ENCODE results near the gene FBXW7. TPM values are rescaled to one million over a fixed set of nuclear protein-coding genes. Genes with fewer than 3 reads are reported as not detected.

FBXW7 gene
- total RNA-seq, 1 experiment from 2014 or later, result 30.9 TPM

GRCh38 chr4:152299553-152299952 lies 236.3 kb downstream of the FBXW7 start:
- Histone ChIP-seq H3K4me3 (ENCODE audit: low read length) (no peak overlapping the region), H2AFZ (ENCODE audit: low read length) (no peak overlapping the region), H3K4me1 (ENCODE audit: low read length) (no peaks in the 10 kb centered on the region), H3K9ac (ENCODE audit: low read length) (no peak overlapping the region), H3K9me2 (replicated peaks; ENCODE audit: insufficient read depth, low read length) (no peaks in the 10 kb centered on the region), H4K20me1 (ENCODE audit: insufficient read depth, low read depth, low read length) (no peaks in the 10 kb centered on the region), H3K27me3 (ENCODE audit: low read length) (no peaks in the 10 kb centered on the region; the same call in 1 of the 2 replicates), H3K36me3 (ENCODE audit: insufficient read depth, low read length) (no peaks in the 10 kb centered on the region), H3K27ac (ENCODE audit: low read length) (no peak overlapping the region), H3K79me2 (ENCODE audit: low read length) (no peaks in the 10 kb centered on the region), H3K4me2 (ENCODE audit: low read depth, low read length, poor library complexity, severe bottlenecking) (no peak overlapping the region), H3K9me3 (ENCODE audit: low read length) (no peaks in the 10 kb centered on the region)
- DNase-seq, result no peak

- H3K36me3 ChIP-seq (ENCODE audit: insufficient read depth, low read length), result no peaks in the 10 kb centered on the region
- H4K20me1 ChIP-seq (ENCODE audit: insufficient read depth, low read depth, low read length), result no peaks in the 10 kb centered on the region
- H3K4me3 ChIP-seq (ENCODE audit: low read length), result no peak overlapping the region
- H3K9me2 ChIP-seq (replicated peaks; ENCODE audit: insufficient read depth, low read length), result no peaks in the 10 kb centered on the region
- no peak overlapping the region for H2AFZ ChIP-seq (ENCODE audit: low read length)
- no peak for DNase-seq
- H3K4me1 ChIP-seq (ENCODE audit: low read length), result no peaks in the 10 kb centered on the region
- H3K9ac ChIP-seq (ENCODE audit: low read length), result no peak overlapping the region
- H3K27me3 ChIP-seq (ENCODE audit: low read length), result peaks cover 2% of the 10 kb centered on the region; the same call in 1 of the 2 replicates
- no peak overlapping the region for H3K27ac ChIP-seq (ENCODE audit: low read length)
- H3K4me2 ChIP-seq (ENCODE audit: low read depth, low read length, poor library complexity, severe bottlenecking), result no peak overlapping the region
- H3K9me3 ChIP-seq (ENCODE audit: low read length), result no peaks in the 10 kb centered on the region
- no peaks in the 10 kb centered on the region for H3K79me2 ChIP-seq (ENCODE audit: low read length)
Observed at GRCh38 chr4:152296386-152296785, 239.5 kb downstream of the FBXW7 start.

- Histone ChIP-seq H3K4me2 (ENCODE audit: low read depth, low read length, poor library complexity, severe bottlenecking) (no peak overlapping the region), H3K9me2 (replicated peaks; ENCODE audit: insufficient read depth, low read length) (no peaks in the 10 kb centered on the region), H3K27ac (ENCODE audit: low read length) (no peak overlapping the region), H3K4me3 (ENCODE audit: low read length) (no peak overlapping the region), H3K4me1 (ENCODE audit: low read length) (no peaks in the 10 kb centered on the region), H3K9ac (ENCODE audit: low read length) (no peak overlapping the region), H3K36me3 (ENCODE audit: insufficient read depth, low read length) (no peaks in the 10 kb centered on the region), H2AFZ (ENCODE audit: low read length) (no peak overlapping the region), H3K79me2 (ENCODE audit: low read length) (no peaks in the 10 kb centered on the region), H4K20me1 (ENCODE audit: insufficient read depth, low read depth, low read length) (no peaks in the 10 kb centered on the region), H3K9me3 (ENCODE audit: low read length) (no peaks in the 10 kb centered on the region), H3K27me3 (ENCODE audit: low read length) (peaks cover 2% of the 10 kb centered on the region; the same call in 1 of the 2 replicates)
- DNase-seq, result no peak
Observed at GRCh38 chr4:152294765-152295164, 241.1 kb downstream of the FBXW7 start.

- Histone ChIP-seq H3K9ac (ENCODE audit: low read length) (no peak overlapping the region), H3K9me2 (replicated peaks; ENCODE audit: insufficient read depth, low read length) (no peaks in the 10 kb centered on the region), H3K36me3 (ENCODE audit: insufficient read depth, low read length) (no peaks in the 10 kb centered on the region), H4K20me1 (ENCODE audit: insufficient read depth, low read depth, low read length) (no peaks in the 10 kb centered on the region), H3K4me2 (ENCODE audit: low read depth, low read length, poor library complexity, severe bottlenecking) (no peak overlapping the region), H3K4me3 (ENCODE audit: low read length) (no peak overlapping the region), H3K9me3 (ENCODE audit: low read length) (no peaks in the 10 kb centered on the region), H3K79me2 (ENCODE audit: low read length) (no peaks in the 10 kb centered on the region), H3K4me1 (ENCODE audit: low read length) (no peaks in the 10 kb centered on the region), H3K27me3 (ENCODE audit: low read length) (peaks cover 2% of the 10 kb centered on the region; the same call in 1 of the 2 replicates), H3K27ac (ENCODE audit: low read length) (no peak overlapping the region), H2AFZ (ENCODE audit: low read length) (no peak overlapping the region)
- DNase-seq, result no peak
Observed at GRCh38 chr4:152294331-152294730, 241.6 kb downstream of the FBXW7 start.

- no peaks in the 10 kb centered on the region for H4K20me1 ChIP-seq (ENCODE audit: insufficient read depth, low read depth, low read length)
- H3K4me1 ChIP-seq (ENCODE audit: low read length), result no peaks in the 10 kb centered on the region
- H2AFZ ChIP-seq (ENCODE audit: low read length), result no peak overlapping the region
- H3K4me3 ChIP-seq (ENCODE audit: low read length), result no peak overlapping the region
- no peaks in the 10 kb centered on the region for H3K79me2 ChIP-seq (ENCODE audit: low read length)
- DNase-seq, result no peak
- no peak overlapping the region for H3K27ac ChIP-seq (ENCODE audit: low read length)
- peaks cover 2% of the 10 kb centered on the region; the same call in 1 of the 2 replicates for H3K27me3 ChIP-seq (ENCODE audit: low read length)
- H3K4me2 ChIP-seq (ENCODE audit: low read depth, low read length, poor library complexity, severe bottlenecking), result no peak overlapping the region
- no peaks in the 10 kb centered on the region for H3K9me2 ChIP-seq (replicated peaks; ENCODE audit: insufficient read depth, low read length)
- no peaks in the 10 kb centered on the region for H3K36me3 ChIP-seq (ENCODE audit: insufficient read depth, low read length)
- H3K9me3 ChIP-seq (ENCODE audit: low read length), result no peaks in the 10 kb centered on the region
- no peak overlapping the region for H3K9ac ChIP-seq (ENCODE audit: low read length)
Observed at GRCh38 chr4:152293527-152293926, 242.4 kb downstream of the FBXW7 start.

- Histone ChIP-seq H3K9ac (ENCODE audit: low read length) (no peak overlapping the region), H3K9me3 (ENCODE audit: low read length) (no peaks in the 10 kb centered on the region), H3K36me3 (ENCODE audit: insufficient read depth, low read length) (no peaks in the 10 kb centered on the region), H3K27ac (ENCODE audit: low read length) (no peak overlapping the region), H2AFZ (ENCODE audit: low read length) (no peak overlapping the region), H4K20me1 (ENCODE audit: insufficient read depth, low read depth, low read length) (no peaks in the 10 kb centered on the region), H3K4me1 (ENCODE audit: low read length) (no peaks in the 10 kb centered on the region), H3K4me3 (ENCODE audit: low read length) (no peak overlapping the region), H3K27me3 (ENCODE audit: low read length) (0 out of 2 replicates have a peak, but pooled peaks cover 2% of the 10 kb centered on the region), H3K9me2 (replicated peaks; ENCODE audit: insufficient read depth, low read length) (no peaks in the 10 kb centered on the region), H3K4me2 (ENCODE audit: low read depth, low read length, poor library complexity, severe bottlenecking) (no peak overlapping the region), H3K79me2 (ENCODE audit: low read length) (no peaks in the 10 kb centered on the region)
- DNase-seq, result no peak
Observed at GRCh38 chr4:152290366-152290921, 245.4 kb downstream of the FBXW7 start.

- no peaks in the 10 kb centered on the region for H3K4me1 ChIP-seq (ENCODE audit: low read length)
- H2AFZ ChIP-seq (ENCODE audit: low read length), result no peak overlapping the region
- no peak overlapping the region for H3K9ac ChIP-seq (ENCODE audit: low read length)
- no peaks in the 10 kb centered on the region for H3K36me3 ChIP-seq (ENCODE audit: insufficient read depth, low read length)
- H3K27ac ChIP-seq (ENCODE audit: low read length), result no peak overlapping the region
- H3K4me3 ChIP-seq (ENCODE audit: low read length), result no peak overlapping the region
- 0 out of 2 replicates have a peak, but pooled peaks cover 2% of the 10 kb centered on the region for H3K27me3 ChIP-seq (ENCODE audit: low read length)
- H3K9me2 ChIP-seq (replicated peaks; ENCODE audit: insufficient read depth, low read length), result no peaks in the 10 kb centered on the region
- no peaks in the 10 kb centered on the region for H3K9me3 ChIP-seq (ENCODE audit: low read length)
- H3K79me2 ChIP-seq (ENCODE audit: low read length), result no peaks in the 10 kb centered on the region
- no peak for DNase-seq
- no peak overlapping the region for H3K4me2 ChIP-seq (ENCODE audit: low read depth, low read length, poor library complexity, severe bottlenecking)
- H4K20me1 ChIP-seq (ENCODE audit: insufficient read depth, low read depth, low read length), result no peaks in the 10 kb centered on the region
Observed at GRCh38 chr4:152289941-152290340, 246.0 kb downstream of the FBXW7 start.

GRCh38 chr4:152289541-152289940 lies 246.4 kb downstream of the FBXW7 start:
- H3K9ac ChIP-seq (ENCODE audit: low read length), result no peak overlapping the region
- no peak for DNase-seq
- H3K27ac ChIP-seq (ENCODE audit: low read length), result no peak overlapping the region
- no peaks in the 10 kb centered on the region for H3K36me3 ChIP-seq (ENCODE audit: insufficient read depth, low read length)
- H3K27me3 ChIP-seq (ENCODE audit: low read length), result 0 out of 2 replicates have a peak, but pooled peaks cover 2% of the 10 kb centered on the region
- no peak overlapping the region for H3K4me2 ChIP-seq (ENCODE audit: low read depth, low read length, poor library complexity, severe bottlenecking)
- no peaks in the 10 kb centered on the region for H3K79me2 ChIP-seq (ENCODE audit: low read length)
- no peaks in the 10 kb centered on the region for H4K20me1 ChIP-seq (ENCODE audit: insufficient read depth, low read depth, low read length)
- no peaks in the 10 kb centered on the region for H3K4me1 ChIP-seq (ENCODE audit: low read length)
- H2AFZ ChIP-seq (ENCODE audit: low read length), result no peak overlapping the region
- H3K9me3 ChIP-seq (ENCODE audit: low read length), result no peaks in the 10 kb centered on the region
- H3K9me2 ChIP-seq (replicated peaks; ENCODE audit: insufficient read depth, low read length), result no peaks in the 10 kb centered on the region
- no peak overlapping the region for H3K4me3 ChIP-seq (ENCODE audit: low read length)

Measured in Karpas-422 (cell line).